ENCODE results near the gene SLC25A29. TPM values are rescaled to one million over a fixed set of nuclear protein-coding genes. Genes with fewer than 3 reads are reported as not detected.

SLC25A29 gene
- total and polyA plus RNA-seq, 2 of the 13 experiments (the other 11 are each of a cell fraction or from before 2014, with no cell fraction given): 12.2 to 17.2 TPM

DNA sequence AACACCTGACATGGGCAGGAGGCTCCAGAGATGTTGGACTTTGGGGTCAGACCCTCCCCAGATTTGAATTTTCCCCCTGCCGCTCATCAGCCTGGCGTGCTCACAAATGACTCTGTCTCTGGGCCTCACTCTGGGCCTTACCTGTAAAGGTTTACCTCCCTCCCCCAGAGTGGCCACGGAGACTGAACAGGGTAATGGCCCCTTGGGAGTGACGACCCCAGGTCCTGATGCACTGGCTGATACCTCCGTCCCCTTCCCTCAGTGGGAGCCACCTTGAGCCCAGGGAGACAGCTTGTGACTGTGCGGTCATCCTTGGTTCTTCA is 7.0 kb downstream of the SLC25A29 start:
- Histone ChIP-seq H4K20me1 (ENCODE audit: insufficient read depth, low read length) (no peaks in the 10 kb centered on the region; the same call in 1 of the 2 replicates), H3K4me2 (ENCODE audit: low read depth, low read length) (no peak overlapping the region), H3K36me3 (replicated peaks in 1 of 2; ENCODE audit: control insufficient read depth in 1 of 2, insufficient read depth in 2 of 2, low read length in 2 of 2) (no peaks in the 10 kb centered on the region; a peak in 1 of 5 replicates), H3K9me3 (ENCODE audit: low read length) (no peaks in the 10 kb centered on the region), H3K4me3 (replicated peaks in 1 of 3; ENCODE audit: insufficient read depth in 1 of 3, low read depth in 2 of 3, low read length in 3 of 3) (no peak overlapping the region), H2AFZ (ENCODE audit: low read length) (no peak overlapping the region), H3K4me1 (ENCODE audit: insufficient read depth, low read length) (peaks cover 18% of the 10 kb centered on the region), H3K9ac (ENCODE audit: insufficient read depth, low read depth, low read length) (no peak overlapping the region), H3K27ac (ENCODE audit: extremely low read length, insufficient read depth, low read length) (no peak overlapping the region), H3K79me2 (ENCODE audit: insufficient read depth, low read length) (no peaks in the 10 kb centered on the region), H3K27me3 (ENCODE audit: control insufficient read depth in 1 of 2, insufficient read depth in 2 of 2, low read length in 2 of 2) (no peaks in the 10 kb centered on the region)
- ATAC-seq (no peak), FAIRE-seq (no peak), DNase-seq (ENCODE audit: low spot score) (no peak)
- no peak for TF ChIP-seq GFI1 (CRISPR knock-in tag; IDR thresholded peaks at IDR 0.05; ENCODE audit: borderline replicate concordance)
- TF ChIP-seq, protein P1, sequence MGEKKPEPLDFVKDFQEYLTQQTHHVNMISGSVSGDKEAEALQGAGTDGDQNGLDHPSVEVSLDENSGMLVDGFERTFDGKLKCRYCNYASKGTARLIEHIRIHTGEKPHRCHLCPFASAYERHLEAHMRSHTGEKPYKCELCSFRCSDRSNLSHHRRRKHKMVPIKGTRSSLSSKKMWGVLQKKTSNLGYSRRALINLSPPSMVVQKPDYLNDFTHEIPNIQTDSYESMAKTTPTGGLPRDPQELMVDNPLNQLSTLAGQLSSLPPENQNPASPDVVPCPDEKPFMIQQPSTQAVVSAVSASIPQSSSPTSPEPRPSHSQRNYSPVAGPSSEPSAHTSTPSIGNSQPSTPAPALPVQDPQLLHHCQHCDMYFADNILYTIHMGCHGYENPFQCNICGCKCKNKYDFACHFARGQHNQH (CRISPR knock-in tag; IDR thresholded peaks at IDR 0.05): no peak
- whole genome bisulfite sequencing (ENCODE audit: low lambda C conversion rate): 87% methylated on average over 3 of the region's 6 CpGs
- ChIA-PET POLR2A (no interaction called here), CTCF (ENCODE audit: low intra/inter-chr PET ratio, low total read pairs) (no interaction called here)
- no TSS peak for BruUV-seq (replicated peaks)
- in situ Hi-C loops (cut with HindIII; ENCODE audit: extremely low pct_ligation_motif_present, low pct_unique_long_range_greater_than_20kb): no loop called here
- intact Hi-C loops (cut with micrococcal nuclease; ENCODE audit: unreplicated experiment): no loop called here

DNA sequence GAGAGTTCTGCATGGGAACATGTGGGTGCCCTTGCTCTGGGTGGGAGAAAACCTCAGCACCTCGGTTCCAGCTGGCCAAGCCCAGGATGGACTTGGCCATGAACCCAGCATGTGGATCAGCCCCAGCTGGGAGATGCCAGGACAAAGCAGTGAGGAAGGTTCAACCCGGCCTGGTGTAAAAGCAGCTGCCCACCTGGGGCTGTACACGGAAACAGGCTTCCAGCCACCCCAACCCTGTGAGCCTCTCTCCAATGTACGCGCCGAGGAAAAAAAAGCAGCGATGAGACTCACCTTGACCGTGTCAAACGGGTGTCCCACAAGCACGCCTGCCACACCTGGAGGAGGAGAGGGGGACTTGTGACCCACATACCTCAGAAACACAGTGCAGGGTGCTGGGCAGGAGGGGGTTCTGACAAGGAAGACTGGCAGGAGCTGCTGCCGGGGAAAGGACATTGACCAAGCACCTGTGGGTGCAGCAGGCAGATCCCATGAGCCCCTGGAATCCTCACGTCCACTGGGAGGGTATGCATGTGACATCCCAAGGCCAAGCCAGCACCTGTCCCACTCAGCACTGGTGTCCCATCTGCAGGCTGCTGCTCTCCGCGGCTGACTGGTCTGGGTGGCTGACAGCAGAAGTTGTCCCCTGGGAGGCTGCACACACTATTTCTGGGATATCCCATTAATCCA is 7.5 kb downstream of the SLC25A29 start:
- ChIA-PET CTCF (ENCODE audit: low intra/inter-chr PET ratio, low total read pairs) (no interaction called here), POLR2A (no interaction called here)
- H3K27ac ChIP-seq (ENCODE audit: extremely low read length, insufficient read depth, low read length): no peak overlapping the region
- no peak overlapping the region for H3K9ac ChIP-seq (ENCODE audit: insufficient read depth, low read depth, low read length)
- intact Hi-C loops (cut with micrococcal nuclease; ENCODE audit: unreplicated experiment) (no loop called here), in situ Hi-C loops (cut with HindIII; ENCODE audit: extremely low pct_ligation_motif_present, low pct_unique_long_range_greater_than_20kb) (no loop called here)
- H2AFZ ChIP-seq (ENCODE audit: low read length): no peak overlapping the region
- no peak for FAIRE-seq
- H3K9me3 ChIP-seq (ENCODE audit: low read length): no peaks in the 10 kb centered on the region
- H3K36me3 ChIP-seq (replicated peaks in 1 of 2; ENCODE audit: control insufficient read depth in 1 of 2, insufficient read depth in 2 of 2, low read length in 2 of 2): no peaks in the 10 kb centered on the region; a peak in 1 of 5 replicates
- BruUV-seq (replicated peaks): no TSS peak
- H3K4me1 ChIP-seq (ENCODE audit: insufficient read depth, low read length): peaks cover 22% of the 10 kb centered on the region
- DNase-seq (ENCODE audit: low spot score): no peak
- no peak overlapping the region for H3K4me3 ChIP-seq (replicated peaks in 1 of 3; ENCODE audit: insufficient read depth in 1 of 3, low read depth in 2 of 3, low read length in 3 of 3)
- H3K4me2 ChIP-seq (ENCODE audit: low read depth, low read length): no peak overlapping the region
- no peaks in the 10 kb centered on the region for H4K20me1 ChIP-seq (ENCODE audit: insufficient read depth, low read length)
- ATAC-seq: no peak
- WGBS (ENCODE audit: low lambda C conversion rate): 91% methylated on average over 12 of the region's 14 CpGs
- no peaks in the 10 kb centered on the region for H3K27me3 ChIP-seq (ENCODE audit: control insufficient read depth in 1 of 2, insufficient read depth in 2 of 2, low read length in 2 of 2)
- no peaks in the 10 kb centered on the region for H3K79me2 ChIP-seq (ENCODE audit: insufficient read depth, low read length)
- no peak for TF ChIP-seq ZNF569 (CRISPR knock-in tag; IDR thresholded peaks at IDR 0.05; ENCODE audit: borderline replicate concordance)
- TF ChIP-seq ZNF782 (CRISPR knock-in tag; IDR thresholded peaks at IDR 0.05; ENCODE audit: borderline replicate concordance): no peak
- TF ChIP-seq ZNF615 (CRISPR knock-in tag; IDR thresholded peaks at IDR 0.05; ENCODE audit: borderline replicate concordance): no peak
- TF ChIP-seq, protein P2, sequence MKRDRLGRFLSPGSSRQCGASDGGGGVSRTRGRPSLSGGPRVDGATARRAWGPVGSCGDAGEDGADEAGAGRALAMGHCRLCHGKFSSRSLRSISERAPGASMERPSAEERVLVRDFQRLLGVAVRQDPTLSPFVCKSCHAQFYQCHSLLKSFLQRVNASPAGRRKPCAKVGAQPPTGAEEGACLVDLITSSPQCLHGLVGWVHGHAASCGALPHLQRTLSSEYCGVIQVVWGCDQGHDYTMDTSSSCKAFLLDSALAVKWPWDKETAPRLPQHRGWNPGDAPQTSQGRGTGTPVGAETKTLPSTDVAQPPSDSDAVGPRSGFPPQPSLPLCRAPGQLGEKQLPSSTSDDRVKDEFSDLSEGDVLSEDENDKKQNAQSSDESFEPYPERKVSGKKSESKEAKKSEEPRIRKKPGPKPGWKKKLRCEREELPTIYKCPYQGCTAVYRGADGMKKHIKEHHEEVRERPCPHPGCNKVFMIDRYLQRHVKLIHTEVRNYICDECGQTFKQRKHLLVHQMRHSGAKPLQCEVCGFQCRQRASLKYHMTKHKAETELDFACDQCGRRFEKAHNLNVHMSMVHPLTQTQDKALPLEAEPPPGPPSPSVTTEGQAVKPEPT (CRISPR knock-in tag; IDR thresholded peaks at IDR 0.05; ENCODE audit: low read depth): no peak
- no peak for TF ChIP-seq MBNL3 (CRISPR knock-in tag; conservative IDR thresholded peaks at IDR 0.05)
- no peak for TF ChIP-seq NR2F1 (CRISPR knock-in tag; IDR thresholded peaks at IDR 0.05)
- TF ChIP-seq ZNF224 (CRISPR knock-in tag; IDR thresholded peaks at IDR 0.05): no peak
- TF ChIP-seq, protein P3, sequence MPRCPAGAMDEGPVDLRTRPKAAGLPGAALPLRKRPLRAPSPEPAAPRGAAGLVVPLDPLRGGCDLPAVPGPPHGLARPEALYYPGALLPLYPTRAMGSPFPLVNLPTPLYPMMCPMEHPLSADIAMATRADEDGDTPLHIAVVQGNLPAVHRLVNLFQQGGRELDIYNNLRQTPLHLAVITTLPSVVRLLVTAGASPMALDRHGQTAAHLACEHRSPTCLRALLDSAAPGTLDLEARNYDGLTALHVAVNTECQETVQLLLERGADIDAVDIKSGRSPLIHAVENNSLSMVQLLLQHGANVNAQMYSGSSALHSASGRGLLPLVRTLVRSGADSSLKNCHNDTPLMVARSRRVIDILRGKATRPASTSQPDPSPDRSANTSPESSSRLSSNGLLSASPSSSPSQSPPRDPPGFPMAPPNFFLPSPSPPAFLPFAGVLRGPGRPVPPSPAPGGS (CRISPR knock-in tag; IDR thresholded peaks at IDR 0.05): no peak
- TF ChIP-seq ZFP36L1 (CRISPR knock-in tag; IDR thresholded peaks at IDR 0.05): no peak
- no peak for TF ChIP-seq ZNF7 (CRISPR knock-in tag; IDR thresholded peaks at IDR 0.05)
- no peak for TF ChIP-seq ZKSCAN1 (IDR thresholded peaks at IDR 0.05; ENCODE audit: low read length)
- no peak for TF ChIP-seq SNRNP70 (IDR thresholded peaks at IDR 0.05; ENCODE audit: low read depth, low read length)
